ENCODE results near the gene CENPT. TPM values are rescaled to one million over a fixed set of nuclear protein-coding genes. Genes with fewer than 3 reads are reported as not detected.
A peak's percentile ranks its signal among the peaks of the same experiment; 100 is the strongest.

CENPT gene
- total RNA-seq, 1 experiment from 2014 or later = 60.9 TPM

DNA sequence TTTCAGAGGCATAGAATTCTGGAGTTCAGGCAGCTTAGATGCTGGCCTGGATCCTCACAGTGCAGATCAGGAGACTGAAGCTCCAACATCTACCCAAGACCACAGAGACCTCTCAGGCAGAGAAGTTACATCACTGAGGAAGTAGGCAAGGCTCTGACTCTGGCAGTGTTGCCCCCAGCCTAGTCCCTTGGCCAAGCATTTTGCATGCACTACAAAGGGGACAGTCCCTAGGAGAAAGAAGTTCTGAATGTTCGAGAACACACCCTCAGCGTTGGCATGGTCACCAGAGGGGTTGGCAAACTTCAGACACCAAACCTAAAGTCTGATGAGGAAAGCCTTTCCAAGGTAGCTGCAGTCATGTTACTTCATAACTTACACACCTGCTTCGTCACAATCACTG, 43.6 kb downstream of the CENPT start:
- TF ChIP-seq CTCF (conservative IDR thresholded peaks at IDR 0.05) = no peak
- Histone ChIP-seq H3K56ac (ENCODE audit: insufficient read length, low read depth, low read length) (no peak overlapping the region), H3K27me3 (ENCODE audit: insufficient read depth, low read length) (no peaks in the 10 kb centered on the region), H2AFZ (ENCODE audit: low read length) (no peak overlapping the region), H3K4me2 (ENCODE audit: insufficient read depth, insufficient read length, low read length) (no peak overlapping the region), H3T11ph (ENCODE audit: low read length) (no peak overlapping the region), H3K27ac (ENCODE audit: insufficient read length, low read depth, low read length) (no peak overlapping the region), H3K79me2 (ENCODE audit: insufficient read depth, low read length) (peaks cover 2% of the 10 kb centered on the region; the same call in 1 of the 2 replicates), H3K9me3 (ENCODE audit: control insufficient read depth, low read depth, low read length) (no peaks in the 10 kb centered on the region), H3K18ac (ENCODE audit: insufficient read length, low read depth, low read length) (no peak overlapping the region), H3K23me2 (ENCODE audit: insufficient read length, low read depth, low read length, poor library complexity, severe bottlenecking) (peaks cover 7% of the 10 kb centered on the region), H2BK12ac (ENCODE audit: insufficient read length, low read depth, low read length) (no peak overlapping the region), H2BK20ac (ENCODE audit: low read depth, low read length, poor library complexity, severe bottlenecking) (no peak overlapping the region), H2BK120ac (ENCODE audit: low read depth, low read length, poor library complexity, severe bottlenecking) (no peak overlapping the region), H3K9ac (ENCODE audit: extremely low read depth, insufficient read length, low read length) (no peak overlapping the region), H4K20me1 (ENCODE audit: control insufficient read depth, insufficient read depth, insufficient read length) (no peaks in the 10 kb centered on the region), H3K4ac (ENCODE audit: low read depth, low read length) (no peak overlapping the region), H4K5ac (ENCODE audit: insufficient read length, low read depth, low read length) (no peak overlapping the region), H3K14ac (ENCODE audit: insufficient read depth, low read length) (no peak overlapping the region), H2BK15ac (ENCODE audit: low read depth, low read length) (no peak overlapping the region), H3K4me1 (ENCODE audit: insufficient read depth, low read length) (0 out of 2 replicates have a peak, but pooled peaks cover 3% of the 10 kb centered on the region), H2AK5ac (ENCODE audit: insufficient read length, low read length) (no peak overlapping the region), H2BK5ac (ENCODE audit: insufficient read length, low read length) (no peak overlapping the region), H4K8ac (replicated peaks; ENCODE audit: insufficient read length, low read depth, low read length) (no peak overlapping the region), H3K23ac (ENCODE audit: insufficient read length, low read depth, low read length) (no peak overlapping the region), H3K79me1 (ENCODE audit: insufficient read depth, low read depth, low read length, poor library complexity, severe bottlenecking) (peaks cover 3% of the 10 kb centered on the region), H4K91ac (ENCODE audit: insufficient read length, low read depth, low read length) (no peak overlapping the region)
- H3K27me3 Mint-ChIP-seq (ENCODE audit: low read depth) = no peaks in the 10 kb centered on the region
- no CpG with 5 or more reads among the region's 3 CpGs for WGBS (ENCODE audit: extremely low coverage, insufficient read length, low lambda C conversion rate)
- no peaks in the 10 kb centered on the region for H3K9me3 Mint-ChIP-seq
- H3K4me1 Mint-ChIP-seq = peaks cover 10 to 14% of the 10 kb centered on the region in 2 experiments
- no peak for DNase-seq
- H3K4me3 Mint-ChIP-seq = peak overlapping the region; percentile 8 to 10; a peak in 3 of 5 replicates
- peaks cover 11 to 53% (median 41%) of the 10 kb centered on the region in 3 experiments; a peak in 6 of 7 replicates for H3K36me3 Mint-ChIP-seq (ENCODE audit: insufficient read depth in 1 of 3, low read depth in 3 of 3)
- H3K27ac Mint-ChIP-seq = no peak overlapping the region; a peak in 1 of 7 replicates
